WTC11 (cell line): ENCODE data around the gene WFDC2. TPM values are rescaled to one million over a fixed set of nuclear protein-coding genes. Genes with fewer than 3 reads are reported as not detected.

Experiments used
- ATAC-seq: fragments of 200-7000 bp; cut with Tn5 transposase; 2 replicates; pipeline ENCODE4 v1.10.0; 2021; ENCODE audit warnings: mild to moderate bottlenecking, moderate library complexity
- CTCF ChIA-PET: fragments of 300-600 bp; sonication (Branson Sonifier 250); formaldehyde crosslinking; loops from one replicate; lab custom pipeline; 2021; ENCODE audit warnings: antibody characterized with exemption; lab: Charles Lee
- POLR2A ChIA-PET: fragments of 350-600 bp; sonication (Branson Sonifier 250); formaldehyde crosslinking; loops from one replicate; lab custom pipeline; 2021; ENCODE audit warnings: antibody characterized with exemption; lab: Charles Lee
- DNase-seq: peaks from one replicate; pipeline ENCODE4 v3.0.0; 2021; ENCODE audit warnings: low spot score
- H3K27ac Mint-ChIP-seq: 2 replicates; pipeline ENCODE4 v1.8.0; 2021; ENCODE audit warnings: mixed read lengths
- H3K27me3 Mint-ChIP-seq: 2 replicates; pipeline ENCODE4 v1.8.0; 2021; ENCODE audit warnings: low read depth, mild to moderate bottlenecking, moderate library complexity, mixed read lengths
- H3K36me3 Mint-ChIP-seq: 2 replicates; pipeline ENCODE4 v1.8.0; 2021; ENCODE audit warnings: mixed read lengths
- H3K4me1 Mint-ChIP-seq: 2 replicates; pipeline ENCODE4 v1.8.0; 2022; ENCODE audit warnings: mixed read lengths
- H3K4me3 Mint-ChIP-seq: 2 replicates; pipeline ENCODE4 v1.8.0; 2021; ENCODE audit warnings: mild to moderate bottlenecking, moderate library complexity, mixed read lengths
- H3K9me3 Mint-ChIP-seq: 2 replicates; pipeline ENCODE4 v1.8.0; 2021; ENCODE audit warnings: mixed read lengths
- E2F5 ChIP-seq: sonication (generic); formaldehyde crosslinking; IDR thresholded peaks from 2 replicates; pipeline ENCODE4 v1.8.1; 2022; ENCODE audit warnings: mild to moderate bottlenecking, moderate library complexity, missing genetic modification reagents
- GTF2I ChIP-seq: fragments of 250-450 bp; sonication (Bioruptor Pico); conservative IDR thresholded peaks from 2 replicates; pipeline ENCODE4 v1.4.0; 2021; ENCODE audit warnings: mild to moderate bottlenecking
- HMGA2 ChIP-seq: fragments of 250-450 bp; sonication (Bioruptor Pico); IDR thresholded peaks from 2 replicates; pipeline ENCODE4 v1.4.0; 2021; ENCODE audit warnings: mild to moderate bottlenecking, moderate library complexity
- IRF2 ChIP-seq: sonication (generic); formaldehyde crosslinking; IDR thresholded peaks from 2 replicates; pipeline ENCODE4 v1.8.0; 2022; ENCODE audit warnings: low read depth, missing genetic modification reagents, borderline replicate concordance
- JAZF1 ChIP-seq: fragments of 250-450 bp; sonication (Bioruptor Pico); IDR thresholded peaks from 2 replicates; pipeline ENCODE4 v1.9.0; 2021; ENCODE audit warnings: moderate library complexity, mild to moderate bottlenecking, inconsistent platforms
- KAT7 ChIP-seq: sonication (generic); formaldehyde crosslinking; IDR thresholded peaks from 2 replicates; pipeline ENCODE4 v1.8.1; 2023; ENCODE audit warnings: missing genetic modification reagents, mild to moderate bottlenecking, borderline replicate concordance
- NFYB ChIP-seq: sonication (generic); formaldehyde crosslinking; conservative IDR thresholded peaks from 2 replicates; pipeline ENCODE4 v1.8.0; 2022; ENCODE audit warnings: low read depth, missing genetic modification reagents
- OVOL2 ChIP-seq: fragments of 250-450 bp; sonication (Bioruptor Pico); IDR thresholded peaks from 2 replicates; pipeline ENCODE4 v1.9.0; 2021; ENCODE audit warnings: mild to moderate bottlenecking, borderline replicate concordance
- SMAD4 ChIP-seq: sonication (generic); formaldehyde crosslinking; IDR thresholded peaks from 2 replicates; pipeline ENCODE4 v1.8.0; 2022; ENCODE audit warnings: mild to moderate bottlenecking, missing genetic modification reagents
- SOX15 ChIP-seq: fragments of 250-450 bp; sonication (Bioruptor Pico); IDR thresholded peaks from 2 replicates; pipeline ENCODE4 v1.9.0; 2021; ENCODE audit warnings: mild to moderate bottlenecking
- STAT6 ChIP-seq: sonication (generic); formaldehyde crosslinking; conservative IDR thresholded peaks from 2 replicates; pipeline ENCODE4 v1.8.1; 2023; ENCODE audit warnings: mild to moderate bottlenecking, low read depth, missing genetic modification reagents, moderate library complexity
- TEAD1 ChIP-seq: sonication (generic); formaldehyde crosslinking; IDR thresholded peaks from 2 replicates; pipeline ENCODE4 v1.8.0; 2022; ENCODE audit warnings: mild to moderate bottlenecking, missing genetic modification reagents
- ZBTB43 ChIP-seq: sonication (generic); formaldehyde crosslinking; IDR thresholded peaks from 2 replicates; pipeline ENCODE4 v1.8.1; 2023; ENCODE audit warnings: mild to moderate bottlenecking, missing genetic modification reagents
- ZNF416 ChIP-seq: fragments of 250-450 bp; sonication (Bioruptor Pico); IDR thresholded peaks from 2 replicates; pipeline ENCODE4 v1.9.0; 2021; ENCODE audit warnings: mild to moderate bottlenecking, inconsistent platforms
- ZNF425 ChIP-seq: fragments of 250-450 bp; sonication (Bioruptor Pico); conservative IDR thresholded peaks from 2 replicates; pipeline ENCODE4 v1.9.0; 2021; ENCODE audit warnings: mild to moderate bottlenecking
- total RNA-seq: library from RNA; stranded (reverse); gene quantifications from 3 replicates; pipeline ENCODE4 v1.2.3, GENCODE V29; 2021
- TF ChIP-seq, protein P1 (sequence below): sonication (generic); formaldehyde crosslinking; IDR thresholded peaks from 2 replicates; pipeline ENCODE4 v1.8.1; 2022; ENCODE audit warnings: low read depth, mild to moderate bottlenecking, moderate library complexity, missing genetic modification reagents, borderline replicate concordance
- TF ChIP-seq, protein P2 (sequence below): fragments of 250-450 bp; sonication (Bioruptor Pico); IDR thresholded peaks from 2 replicates; pipeline ENCODE4 v1.9.0; 2021; ENCODE audit warnings: mild to moderate bottlenecking
- TF ChIP-seq, protein P3 (sequence below): sonication (generic); formaldehyde crosslinking; IDR thresholded peaks from 2 replicates; pipeline ENCODE4 v1.8.1; 2022; ENCODE audit warnings: mild to moderate bottlenecking, missing genetic modification reagents, moderate library complexity, borderline replicate concordance

Gene WFDC2
- total RNA-seq, 1 experiment from 2014 or later = 76.4 TPM

GRCh38 chr20:45440424-45440823 is 29.1 kb upstream of the WFDC2 start:
- POLR2A ChIA-PET = interaction anchor here (0.6 kb wide), 1 partner anchor 1629 kb away, joined by 3 read pairs; no protein-coding TSS in a partner anchor
- Mint-ChIP-seq H3K9me3 (no peaks in the 10 kb centered on the region), H3K27me3 (peaks cover 8% of the 10 kb centered on the region; the same call in 1 of the 2 replicates), H3K36me3 (no peaks in the 10 kb centered on the region), H3K4me1 (peaks cover 21% of the 10 kb centered on the region), H3K4me3 (no peak overlapping the region), H3K27ac (no peak overlapping the region)
- TF ChIP-seq, protein P1, sequence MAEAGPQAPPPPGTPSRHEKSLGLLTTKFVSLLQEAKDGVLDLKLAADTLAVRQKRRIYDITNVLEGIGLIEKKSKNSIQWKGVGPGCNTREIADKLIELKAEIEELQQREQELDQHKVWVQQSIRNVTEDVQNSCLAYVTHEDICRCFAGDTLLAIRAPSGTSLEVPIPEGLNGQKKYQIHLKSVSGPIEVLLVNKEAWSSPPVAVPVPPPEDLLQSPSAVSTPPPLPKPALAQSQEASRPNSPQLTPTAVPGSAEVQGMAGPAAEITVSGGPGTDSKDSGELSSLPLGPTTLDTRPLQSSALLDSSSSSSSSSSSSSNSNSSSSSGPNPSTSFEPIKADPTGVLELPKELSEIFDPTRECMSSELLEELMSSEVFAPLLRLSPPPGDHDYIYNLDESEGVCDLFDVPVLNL (CRISPR knock-in tag) = no peak
- TF ChIP-seq HMGA2 = no peak
- TF ChIP-seq, protein P2, sequence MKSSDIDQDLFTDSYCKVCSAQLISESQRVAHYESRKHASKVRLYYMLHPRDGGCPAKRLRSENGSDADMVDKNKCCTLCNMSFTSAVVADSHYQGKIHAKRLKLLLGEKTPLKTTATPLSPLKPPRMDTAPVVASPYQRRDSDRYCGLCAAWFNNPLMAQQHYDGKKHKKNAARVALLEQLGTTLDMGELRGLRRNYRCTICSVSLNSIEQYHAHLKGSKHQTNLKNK = no peak
- no peak for TF ChIP-seq ZNF416 (CRISPR knock-in tag)
- TF ChIP-seq GTF2I (CRISPR knock-in tag) = no peak
- ATAC-seq (no peak), DNase-seq (no peak)
- CTCF ChIA-PET = interaction anchor here (1.4 to 1.9 kb wide), 4 partner anchors 46 to 331 kb away, joined by 4 to 11 read pairs (median 8); partner anchors contain the start of gene SYS1

DNA sequence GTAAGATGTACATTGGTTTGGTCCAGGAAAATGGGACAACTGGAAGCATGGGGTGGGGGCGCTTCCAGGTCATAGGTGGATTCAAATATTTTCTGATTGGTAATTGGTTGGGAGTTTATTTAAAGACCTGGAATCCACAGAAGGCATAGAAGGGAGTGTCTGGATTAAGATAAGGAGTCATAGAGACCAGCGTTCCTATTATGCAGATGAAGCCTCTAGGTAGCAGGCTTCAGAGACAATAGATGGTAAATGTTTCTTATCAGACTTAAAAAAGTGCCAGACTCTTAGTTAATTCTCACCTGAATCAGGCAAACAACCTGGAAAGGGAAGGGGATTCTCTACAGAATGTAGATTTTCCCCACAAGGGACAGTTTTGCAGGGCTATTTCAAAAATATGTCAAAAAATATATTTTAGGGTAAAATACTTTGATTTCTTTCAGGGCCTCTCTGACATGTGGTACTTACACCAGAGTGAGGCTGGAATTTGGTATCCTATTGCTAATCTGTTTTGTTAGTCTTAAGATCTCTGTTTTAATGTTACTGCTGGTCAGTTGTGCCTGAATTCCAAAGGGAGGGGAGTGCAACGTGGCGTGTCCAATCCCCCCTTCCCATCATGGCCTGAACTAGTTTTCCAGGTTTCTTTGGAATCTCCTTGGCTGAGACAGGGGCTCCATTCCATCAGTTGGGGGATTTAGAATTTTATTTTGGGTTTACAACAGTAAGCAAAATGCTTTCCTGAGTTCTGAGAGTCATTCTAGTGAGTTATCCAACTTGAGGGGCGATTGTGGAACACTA is 28.5 kb upstream of the WFDC2 start:
- Mint-ChIP-seq H3K4me1 (peaks cover 21% of the 10 kb centered on the region), H3K9me3 (no peaks in the 10 kb centered on the region), H3K36me3 (no peaks in the 10 kb centered on the region), H3K4me3 (no peak overlapping the region), H3K27ac (no peak overlapping the region), H3K27me3 (0 out of 2 replicates have a peak, but pooled peaks cover 8% of the 10 kb centered on the region)
- DNase-seq (no peak), ATAC-seq (no peak)
- TF ChIP-seq ZNF425 (CRISPR knock-in tag) (no peak), KAT7 (CRISPR knock-in tag) (no peak), JAZF1 (CRISPR knock-in tag) (no peak)
- CTCF ChIA-PET = no interaction called here
- POLR2A ChIA-PET = no interaction called here

GRCh38 chr20:45441746-45442145 is 27.8 kb upstream of the WFDC2 start:
- H3K27me3 Mint-ChIP-seq = 0 out of 2 replicates have a peak, but pooled peaks cover 3% of the 10 kb centered on the region
- ChIA-PET CTCF (no interaction called here), POLR2A (no interaction called here)
- H3K9me3 Mint-ChIP-seq = no peaks in the 10 kb centered on the region
- H3K4me3 Mint-ChIP-seq = no peak overlapping the region
- H3K36me3 Mint-ChIP-seq = no peaks in the 10 kb centered on the region
- ATAC-seq (no peak), DNase-seq (no peak)
- H3K4me1 Mint-ChIP-seq = peaks cover 19% of the 10 kb centered on the region
- no peak overlapping the region for H3K27ac Mint-ChIP-seq
- TF ChIP-seq SOX15 (CRISPR knock-in tag) = no peak
- TF ChIP-seq IRF2 (CRISPR knock-in tag) = no peak
- TF ChIP-seq, protein P3, sequence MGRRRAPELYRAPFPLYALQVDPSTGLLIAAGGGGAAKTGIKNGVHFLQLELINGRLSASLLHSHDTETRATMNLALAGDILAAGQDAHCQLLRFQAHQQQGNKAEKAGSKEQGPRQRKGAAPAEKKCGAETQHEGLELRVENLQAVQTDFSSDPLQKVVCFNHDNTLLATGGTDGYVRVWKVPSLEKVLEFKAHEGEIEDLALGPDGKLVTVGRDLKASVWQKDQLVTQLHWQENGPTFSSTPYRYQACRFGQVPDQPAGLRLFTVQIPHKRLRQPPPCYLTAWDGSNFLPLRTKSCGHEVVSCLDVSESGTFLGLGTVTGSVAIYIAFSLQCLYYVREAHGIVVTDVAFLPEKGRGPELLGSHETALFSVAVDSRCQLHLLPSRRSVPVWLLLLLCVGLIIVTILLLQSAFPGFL (CRISPR knock-in tag) = no peak
- no peak for TF ChIP-seq OVOL2 (CRISPR knock-in tag)
- no peak for TF ChIP-seq NFYB (CRISPR knock-in tag)
- no peak for TF ChIP-seq ZBTB43
- TF ChIP-seq E2F5 (CRISPR knock-in tag) = no peak
- TF ChIP-seq SMAD4 (CRISPR knock-in tag) = no peak
- TF ChIP-seq TEAD1 (CRISPR knock-in tag) = no peak
- TF ChIP-seq STAT6 (CRISPR knock-in tag) = no peak
